GM19023 (cell line): ENCODE measurements around the gene CHD9.
"Not testable (repeated sequence)": the region's sequence is repeated elsewhere in the genome, so short reads cannot be mapped to it uniquely, and the experiment has no call there.

Source experiments
- ATAC-seq: cut with Tn5 transposase; IDR thresholded peaks from one replicate; pipeline ENCODE4 v1.9.1; 2021; ENCODE audit warnings: mild to moderate bottlenecking, moderate library complexity; ENCODE audit not compliant: unreplicated experiment

Gene CHD9

GRCh38 chr16:53054670-53055485 lies at the start of gene CHD9:
CHD9 (plus strand) TSS chr16:53054991; CDS start chr16:53156090, 101,099 bp downstream.
- ATAC-seq: peak; percentile 86

DNA sequence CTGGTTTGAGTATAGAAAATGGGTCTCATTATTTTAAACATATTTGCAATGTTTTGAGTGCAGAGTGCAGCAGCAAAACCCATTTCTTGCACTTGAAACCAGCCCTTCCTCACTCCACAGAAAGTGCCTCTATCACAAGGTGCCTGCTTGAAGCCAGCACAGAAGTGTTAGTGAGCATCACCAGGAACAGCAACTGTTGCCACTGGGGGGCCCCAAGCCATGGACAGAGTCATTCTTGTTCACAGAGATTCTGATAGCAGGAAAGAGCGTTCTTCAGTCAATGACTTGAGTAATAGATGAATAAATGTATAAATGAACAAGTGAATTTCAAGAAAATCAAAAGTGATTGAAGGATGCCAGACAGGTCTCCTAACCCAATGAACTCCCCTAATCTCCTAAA lies 47.7 kb upstream of the CHD9 start:
- no peak for ATAC-seq

DNA sequence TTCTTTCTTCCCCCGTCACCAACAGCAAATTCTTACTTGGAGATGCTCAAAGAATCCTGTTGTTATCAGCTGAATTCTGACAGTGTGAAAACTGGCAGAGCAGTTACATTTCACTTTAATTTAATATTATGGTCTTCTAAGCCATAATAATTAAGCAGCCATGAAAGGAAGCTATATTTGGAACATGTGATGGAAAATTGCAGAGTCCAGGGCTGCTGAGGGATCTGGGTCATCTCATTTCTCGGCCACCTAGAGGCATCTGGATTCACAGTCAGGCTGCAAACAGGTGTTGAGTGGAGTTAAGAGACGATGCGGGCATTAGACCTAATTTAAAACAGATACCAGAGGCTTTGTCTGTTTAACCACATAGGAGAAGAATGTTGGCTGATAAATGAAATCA lies 40.5 kb upstream of the CHD9 start:
- ATAC-seq: no peak

- no peak for ATAC-seq
Measured at GRCh38 chr16:53018834-53019416, 35.9 kb upstream of the CHD9 start.

DNA sequence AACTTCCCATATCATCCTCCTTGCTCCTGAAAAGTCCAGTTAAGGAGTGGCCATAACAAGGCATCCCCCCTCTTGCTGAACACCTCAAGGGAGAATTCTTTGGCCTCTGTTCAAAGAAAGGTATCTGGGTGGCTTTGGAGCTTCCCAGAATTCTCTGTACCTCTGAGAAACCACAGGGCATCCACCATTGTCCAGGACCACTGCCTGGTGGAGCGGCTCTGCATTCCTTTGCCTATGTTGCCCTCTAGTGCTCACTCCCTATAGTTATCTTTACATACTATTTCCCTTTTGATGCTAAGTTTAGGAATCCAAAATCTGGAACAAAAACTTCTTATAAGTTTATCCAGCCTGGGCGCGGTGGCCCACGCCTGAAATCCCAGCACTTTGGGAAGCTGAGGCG lies 32.4 kb upstream of the CHD9 start:
- ATAC-seq: no peak

- ATAC-seq: no peak
Measured at GRCh38 chr16:53024045-53024444, 30.7 kb upstream of the CHD9 start.

- ATAC-seq: no peak
Measured at GRCh38 chr16:53029971-53030370, 24.8 kb upstream of the CHD9 start.

DNA sequence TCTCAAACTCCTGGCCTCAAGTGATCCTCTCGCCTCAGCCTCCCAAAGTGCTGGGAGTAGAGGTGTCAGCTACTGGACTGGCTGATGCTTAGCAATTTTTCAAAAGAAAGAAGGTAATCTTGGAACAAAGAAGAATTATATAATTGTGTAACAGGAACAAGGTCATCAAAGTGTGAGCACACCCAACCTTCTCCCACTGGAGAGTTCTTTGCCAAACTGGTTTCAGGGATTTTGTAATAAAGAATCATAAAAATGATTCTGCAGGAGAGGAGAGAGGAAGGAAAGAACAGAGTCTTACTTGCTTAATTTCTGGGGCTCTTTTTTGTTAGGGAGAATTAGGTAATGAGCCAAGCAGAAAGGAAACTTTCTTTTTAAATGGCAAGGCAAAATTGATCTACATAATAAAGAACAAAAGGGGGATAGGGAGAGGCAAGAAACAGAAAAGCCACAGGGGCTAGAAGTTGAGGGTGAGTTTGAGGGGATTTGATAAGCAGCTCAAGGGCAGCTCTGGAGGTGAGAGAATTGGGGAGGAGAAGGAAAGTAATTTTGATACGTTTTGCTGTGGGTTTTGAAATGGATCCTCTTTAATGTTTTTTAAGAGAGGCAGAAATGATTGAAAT lies 23.4 kb upstream of the CHD9 start:
- ATAC-seq: no peak

DNA sequence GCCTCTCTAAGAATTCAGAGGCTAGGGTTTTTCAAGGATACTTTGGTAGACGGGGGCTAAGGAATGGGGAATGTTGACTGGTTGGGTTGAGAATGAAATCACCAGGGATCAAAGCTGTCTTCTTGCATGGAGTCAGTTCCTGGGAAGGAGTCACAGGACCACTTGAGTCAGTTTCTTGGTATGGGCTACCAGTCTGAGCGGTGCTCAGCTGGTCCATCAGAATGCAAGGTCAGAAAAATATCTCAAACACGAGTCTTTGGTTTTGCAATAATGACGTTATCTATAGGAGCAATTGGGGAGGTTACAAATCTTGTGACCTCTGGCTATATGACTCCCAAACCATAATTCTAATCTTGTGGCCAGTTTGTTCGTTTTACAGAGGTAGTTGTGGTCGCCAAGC lies 20.5 kb upstream of the CHD9 start:
- ATAC-seq: no peak

DNA sequence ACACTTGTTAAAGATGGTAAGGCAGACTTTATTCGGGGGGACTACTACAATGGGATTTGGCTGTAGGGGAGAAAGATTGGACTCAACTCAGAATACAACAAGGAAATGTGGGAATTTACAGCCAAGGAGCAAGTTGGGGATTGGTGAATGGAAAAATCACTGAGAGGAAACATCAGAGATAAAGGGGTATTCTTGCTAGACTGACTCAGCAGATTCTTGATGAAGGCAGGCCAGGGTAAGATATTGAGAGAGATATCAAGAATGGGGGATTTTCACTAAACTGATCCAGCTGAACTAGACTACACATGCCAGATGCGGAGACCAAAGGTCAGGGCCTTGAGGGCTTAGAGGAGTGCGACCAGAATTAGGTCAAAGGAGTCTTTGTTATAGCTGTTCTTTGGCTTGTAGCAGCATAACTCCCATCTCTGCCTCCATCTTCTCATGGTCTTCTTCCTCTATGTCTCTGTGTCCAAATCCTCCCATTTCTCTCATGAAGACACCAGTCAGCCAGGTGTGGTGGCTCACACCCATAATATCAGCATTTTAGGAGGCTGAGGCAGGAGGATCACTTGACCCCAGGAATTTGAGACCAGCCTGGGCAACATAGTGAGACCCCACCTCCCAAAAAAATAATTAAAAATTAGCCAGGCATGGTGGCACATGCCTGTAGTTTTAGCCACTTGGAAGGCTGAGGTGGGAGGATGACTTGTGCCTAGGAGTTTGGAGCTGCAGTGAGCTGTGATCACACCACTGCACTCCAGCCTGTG lies 19.4 kb upstream of the CHD9 start:
- no peak for ATAC-seq

DNA sequence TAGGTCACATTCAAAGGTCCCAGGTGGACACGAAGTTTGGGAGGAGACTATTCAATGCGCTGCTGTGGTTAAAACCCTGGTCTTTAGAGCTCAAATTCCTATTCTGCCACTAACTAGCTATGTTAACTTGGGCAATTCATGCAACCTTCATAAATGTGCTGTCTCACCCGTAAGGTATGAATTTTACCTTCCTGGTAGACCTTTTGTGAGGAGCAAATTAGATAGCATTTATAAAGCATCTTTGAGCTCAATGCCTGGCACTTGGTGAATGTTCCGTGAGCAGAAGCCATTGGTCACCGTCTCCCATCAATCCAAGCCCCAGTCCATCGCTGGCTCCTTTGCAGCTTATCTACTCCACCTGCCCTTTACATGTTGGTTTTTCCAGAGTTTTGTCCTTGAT lies 18.7 kb upstream of the CHD9 start:
- no peak for ATAC-seq

GRCh38 chr16:53036711-53037110 lies 18.1 kb upstream of the CHD9 start:
- not testable (repeated sequence) for ATAC-seq

DNA sequence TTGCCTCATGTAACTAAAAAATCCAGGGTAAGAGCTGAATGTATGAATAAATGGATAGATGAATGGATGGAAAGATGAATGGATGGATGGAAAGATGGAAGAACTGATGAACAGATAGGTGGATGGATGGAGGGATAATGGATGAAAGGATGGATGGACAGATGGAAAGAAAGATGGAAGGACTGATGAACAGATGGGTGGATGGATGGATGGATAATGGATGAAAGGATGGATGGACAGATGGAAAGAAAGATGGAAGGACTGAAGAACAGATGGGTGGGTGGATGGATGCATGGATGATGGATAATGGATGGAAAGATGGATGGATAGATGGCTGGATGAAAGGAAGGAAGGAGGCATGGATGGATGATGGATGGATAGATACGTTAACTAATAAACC lies 14.0 kb upstream of the CHD9 start:
- ATAC-seq: no peak

- no peak for ATAC-seq
Measured at GRCh38 chr16:53041320-53042051, 13.3 kb upstream of the CHD9 start.

- no peak for ATAC-seq
Measured at GRCh38 chr16:53042235-53042701, 12.5 kb upstream of the CHD9 start.

GRCh38 chr16:53043428-53043831 lies 11.4 kb upstream of the CHD9 start:
- no peak for ATAC-seq

DNA sequence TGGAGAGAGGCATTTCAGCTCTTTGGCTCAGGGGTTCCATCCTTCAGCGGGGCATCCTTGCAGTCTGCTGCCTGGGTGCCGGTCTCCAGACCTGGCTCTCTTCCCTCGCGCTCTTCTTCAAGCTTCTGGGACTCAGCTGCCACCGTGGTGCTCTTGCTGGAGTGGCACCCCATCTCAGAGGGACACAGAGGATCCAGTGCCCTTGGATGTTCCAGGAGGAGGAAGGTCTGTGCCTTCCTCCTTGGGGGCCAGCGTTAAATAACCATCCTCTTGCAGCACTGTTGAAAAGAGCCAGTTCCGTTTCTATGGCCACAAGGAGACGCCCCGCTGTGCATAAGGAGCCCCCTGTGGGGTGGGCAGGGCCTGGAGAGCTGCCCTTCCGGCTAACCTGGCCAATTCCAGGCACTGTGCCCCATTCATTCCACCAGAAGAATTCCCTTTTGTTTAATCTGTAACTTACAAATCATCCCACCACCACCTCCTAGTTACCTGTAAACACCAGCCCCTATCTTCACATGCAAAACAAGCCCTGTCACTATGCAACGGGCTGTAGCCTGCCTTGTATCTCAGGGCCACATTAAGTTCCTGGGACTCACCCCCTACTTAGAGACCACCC lies 10.7 kb upstream of the CHD9 start:
- ATAC-seq: no peak

- no peak for ATAC-seq
Measured at GRCh38 chr16:53045341-53046220, 9.2 kb upstream of the CHD9 start.

DNA sequence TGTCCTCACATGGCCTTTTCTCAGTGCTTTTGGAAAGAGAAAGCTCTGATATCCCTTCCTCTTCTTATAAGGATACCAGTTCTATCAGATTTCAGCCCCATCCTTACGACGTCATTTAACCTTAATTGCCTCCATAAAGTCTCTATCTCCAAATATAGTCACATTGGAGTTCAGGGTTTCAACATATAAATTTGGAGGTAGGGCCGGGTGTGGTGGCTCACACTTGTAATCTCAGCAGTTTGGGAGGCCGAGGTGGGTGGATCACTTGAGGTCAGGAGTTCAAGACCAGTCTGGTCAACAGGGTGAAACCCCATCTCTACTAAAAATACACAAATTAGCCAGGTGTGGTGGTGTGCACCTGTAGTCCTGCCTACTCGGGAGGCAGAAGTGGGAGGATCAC lies 7.3 kb upstream of the CHD9 start:
- not testable (repeated sequence) for ATAC-seq
